Measurements from ENCODE around the gene ARID5B.

ARID5B gene

GRCh38 chr10:61936770-61937169 is 35.3 kb downstream of the ARID5B start:
- CTCF ChIA-PET: no interaction called here
- DNase-seq (ENCODE audit: extremely low spot score): no peak
- no peak for TF ChIP-seq CTBP1 (IDR thresholded peaks at IDR 0.05; ENCODE audit: borderline replicate concordance)
- no peak for TF ChIP-seq FOXK2 (IDR thresholded peaks at IDR 0.05)
- TF ChIP-seq PKNOX1 (IDR thresholded peaks at IDR 0.05): no peak
- no peak for TF ChIP-seq ELF4 (IDR thresholded peaks at IDR 0.05)
- no peak for TF ChIP-seq FOXM1 (IDR thresholded peaks at IDR 0.05; ENCODE audit: borderline replicate concordance)
- TF ChIP-seq FOXA1 (IDR thresholded peaks at IDR 0.05): no peak
- no peak for TF ChIP-seq NFRKB (IDR thresholded peaks at IDR 0.05)
- no peak for TF ChIP-seq ARNT (IDR thresholded peaks at IDR 0.05)
- no peak for TF ChIP-seq ZNF384 (IDR thresholded peaks at IDR 0.05)
- no peak for TF ChIP-seq HDGF (IDR thresholded peaks at IDR 0.05; ENCODE audit: borderline replicate concordance)
- POLR2A ChIA-PET: no interaction called here

GRCh38 chr10:61937631-61938351 is 36.3 kb downstream of the ARID5B start:
- CTCF ChIA-PET: no interaction called here
- POLR2A ChIA-PET: no interaction called here
- no peak for TF ChIP-seq SUZ12 (IDR thresholded peaks at IDR 0.05)
- TF ChIP-seq ELF4 (IDR thresholded peaks at IDR 0.05): no peak
- no peak for TF ChIP-seq L3MBTL2 (conservative IDR thresholded peaks at IDR 0.05)
- TF ChIP-seq HDGF (IDR thresholded peaks at IDR 0.05; ENCODE audit: borderline replicate concordance): no peak
- DNase-seq (ENCODE audit: extremely low spot score): no peak

GRCh38 chr10:61939902-61940301 is 38.4 kb downstream of the ARID5B start:
- no peak for DNase-seq (ENCODE audit: extremely low spot score)
- ChIA-PET CTCF (no interaction called here), POLR2A (no interaction called here)
- TF ChIP-seq ELF4 (IDR thresholded peaks at IDR 0.05) (no peak), FOXA1 (IDR thresholded peaks at IDR 0.05) (no peak), SP1 (IDR thresholded peaks at IDR 0.05) (no peak), PKNOX1 (IDR thresholded peaks at IDR 0.05) (no peak), TARDBP (IDR thresholded peaks at IDR 0.05) (no peak), NFRKB (IDR thresholded peaks at IDR 0.05) (no peak), BHLHE40 (IDR thresholded peaks at IDR 0.05; ENCODE audit: borderline replicate concordance) (no peak), FOXM1 (IDR thresholded peaks at IDR 0.05; ENCODE audit: borderline replicate concordance) (no peak), ARNT (IDR thresholded peaks at IDR 0.05) (no peak), CTBP1 (IDR thresholded peaks at IDR 0.05; ENCODE audit: borderline replicate concordance) (no peak), ZNF384 (IDR thresholded peaks at IDR 0.05) (no peak), FOXK2 (IDR thresholded peaks at IDR 0.05) (no peak), SUZ12 (IDR thresholded peaks at IDR 0.05) (no peak), HDGF (IDR thresholded peaks at IDR 0.05; ENCODE audit: borderline replicate concordance) (no peak), L3MBTL2 (conservative IDR thresholded peaks at IDR 0.05) (no peak), LEF1 (IDR thresholded peaks at IDR 0.05; ENCODE audit: borderline replicate concordance) (no peak)

- TF ChIP-seq SUZ12 (IDR thresholded peaks at IDR 0.05) (no peak), PKNOX1 (IDR thresholded peaks at IDR 0.05) (peak; percentile 39), NFRKB (IDR thresholded peaks at IDR 0.05) (no peak)
- POLR2A ChIA-PET: no interaction called here
- CTCF ChIA-PET: no interaction called here
- DNase-seq (ENCODE audit: extremely low spot score): no peak
Measured at GRCh38 chr10:61941202-61941681, 39.7 kb downstream of the ARID5B start.

GRCh38 chr10:61942604-61943461 is 41.3 kb downstream of the ARID5B start:
- CTCF ChIA-PET: no interaction called here
- TF ChIP-seq ELF4 (IDR thresholded peaks at IDR 0.05) (no peak), L3MBTL2 (conservative IDR thresholded peaks at IDR 0.05) (no peak), ARNT (IDR thresholded peaks at IDR 0.05) (no peak), BHLHE40 (IDR thresholded peaks at IDR 0.05; ENCODE audit: borderline replicate concordance) (no peak), ZNF384 (IDR thresholded peaks at IDR 0.05) (no peak), HDGF (IDR thresholded peaks at IDR 0.05; ENCODE audit: borderline replicate concordance) (no peak), PKNOX1 (IDR thresholded peaks at IDR 0.05) (no peak), TARDBP (IDR thresholded peaks at IDR 0.05) (no peak), LEF1 (IDR thresholded peaks at IDR 0.05; ENCODE audit: borderline replicate concordance) (no peak), SUZ12 (IDR thresholded peaks at IDR 0.05) (no peak), NFRKB (IDR thresholded peaks at IDR 0.05) (no peak), FOXA1 (IDR thresholded peaks at IDR 0.05) (no peak), FOXM1 (IDR thresholded peaks at IDR 0.05; ENCODE audit: borderline replicate concordance) (no peak)
- POLR2A ChIA-PET: no interaction called here
- DNase-seq (ENCODE audit: extremely low spot score): no peak

All from HEK293T (cell line).